Lower lobe of right lung (tissue), 2 donors: ENCODE measurements around the gene DMAC1. TPM values are rescaled to one million over a fixed set of nuclear protein-coding genes. Genes with fewer than 3 reads are reported as not detected.

Experiments used
- ATAC-seq, 2 donors: fragments of 200-7000 bp; cut with Tn5 transposase; one replicate each; pipeline ENCODE4 v1.9.1; 2020 to 2022; ENCODE audit warnings: mild to moderate bottlenecking in 2 of 2, moderate library complexity in 2 of 2
- DNase-seq: peaks from one replicate; pipeline ENCODE4 v3.0.0-alpha.2; 2020
- H3K27ac ChIP-seq: fragments of 200-600 bp; one replicate; pipeline ENCODE4 v1.8.0; 2022
- H3K27me3 ChIP-seq: fragments of 200-600 bp; one replicate; pipeline ENCODE4 v1.8.0; 2022; ENCODE audit warnings: low read depth
- H3K36me3 ChIP-seq: fragments of 200-600 bp; one replicate; pipeline ENCODE4 v1.8.0; 2022; ENCODE audit warnings: mild to moderate bottlenecking
- H3K4me1 ChIP-seq: fragments of 200-600 bp; one replicate; pipeline ENCODE4 v1.8.0; 2022
- H3K4me3 ChIP-seq: fragments of 200-600 bp; one replicate; pipeline ENCODE4 v1.8.0; 2022; ENCODE audit warnings: mild to moderate bottlenecking
- H3K9me3 ChIP-seq: fragments of 200-600 bp; one replicate; pipeline ENCODE4 v1.8.0; 2022
- CTCF ChIP-seq: fragments of 200-600 bp; IDR thresholded peaks from one replicate; pipeline ENCODE4 v1.8.0; 2022; ENCODE audit warnings: antibody characterized with exemption, mild to moderate bottlenecking
- intact Hi-C: fragments of 100-400 bp; cut with DNase I; formaldehyde crosslinking; loops from one replicate; pipeline ENCODE4 v1.11.0; 2022
- total RNA-seq: library from RNA; stranded (reverse); fragmentation: NEBNext Ultra II Directional; extraction: Animal tissue kit (Norgen Biotek cat#: 25700); gene quantifications from one replicate; pipeline ENCODE4 v1.2.1, GENCODE V29; 2021
- donor health status: DM: no; HTN: yes; CAD: no; lungs with severe emphysema.

Gene DMAC1
- total RNA-seq, 1 donor from 2014 or later, result 40.8 TPM

GRCh38 chr9:7791394-7791793 is 8.2 kb downstream of the DMAC1 start:
- ATAC-seq (no peak), DNase-seq (no peak)
- intact Hi-C loops, result no loop called here
- Histone ChIP-seq H3K4me1 (no peaks in the 10 kb centered on the region), H3K4me3 (no peak overlapping the region), H3K27ac (no peak overlapping the region), H3K9me3 (no peaks in the 10 kb centered on the region), H3K27me3 (no peaks in the 10 kb centered on the region), H3K36me3 (peaks cover 28% of the 10 kb centered on the region)
- TF ChIP-seq CTCF, result no peak

- DNase-seq (no peak), ATAC-seq (no peak)
- intact Hi-C loops, result no loop called here
- Histone ChIP-seq H3K4me3 (no peak overlapping the region), H3K27ac (no peak overlapping the region), H3K9me3 (no peaks in the 10 kb centered on the region), H3K27me3 (no peaks in the 10 kb centered on the region), H3K4me1 (no peaks in the 10 kb centered on the region), H3K36me3 (peaks cover 22% of the 10 kb centered on the region)
- TF ChIP-seq CTCF, result no peak
Measured at GRCh38 chr9:7790819-7791182, 8.8 kb downstream of the DMAC1 start.

- no peak for TF ChIP-seq CTCF
- H3K36me3 ChIP-seq, result peaks cover 17% of the 10 kb centered on the region
- H3K9me3 ChIP-seq, result no peaks in the 10 kb centered on the region
- no peak overlapping the region for H3K27ac ChIP-seq
- DNase-seq (no peak), ATAC-seq (peak in 1 of 2 donors; percentile 15)
- H3K27me3 ChIP-seq, result no peaks in the 10 kb centered on the region
- intact Hi-C loops, result no loop called here
- no peak overlapping the region for H3K4me3 ChIP-seq
- no peaks in the 10 kb centered on the region for H3K4me1 ChIP-seq
Measured at GRCh38 chr9:7790022-7790818, 9.4 kb downstream of the DMAC1 start.

GRCh38 chr9:7788772-7789171 is 10.8 kb downstream of the DMAC1 start:
- no peak overlapping the region for H3K27ac ChIP-seq
- no peak for ATAC-seq
- H3K4me1 ChIP-seq, result no peaks in the 10 kb centered on the region
- intact Hi-C loops, result no loop called here
- H3K27me3 ChIP-seq, result no peaks in the 10 kb centered on the region
- H3K9me3 ChIP-seq, result no peaks in the 10 kb centered on the region
- no peak overlapping the region for H3K4me3 ChIP-seq
- H3K36me3 ChIP-seq, result peaks cover 2% of the 10 kb centered on the region
- no peak for TF ChIP-seq CTCF
- no peak for DNase-seq

GRCh38 chr9:7785813-7786212 is 13.8 kb downstream of the DMAC1 start:
- no peak overlapping the region for H3K4me3 ChIP-seq
- no peak for TF ChIP-seq CTCF
- no peak overlapping the region for H3K27ac ChIP-seq
- ATAC-seq (no peak), DNase-seq (no peak)
- no peaks in the 10 kb centered on the region for H3K36me3 ChIP-seq
- no peaks in the 10 kb centered on the region for H3K4me1 ChIP-seq
- H3K9me3 ChIP-seq, result no peaks in the 10 kb centered on the region
- no peaks in the 10 kb centered on the region for H3K27me3 ChIP-seq
- intact Hi-C loops, result no loop called here
